H1 (cell line): ENCODE measurements around the gene ADGRG7. TPM values are rescaled to one million over a fixed set of nuclear protein-coding genes. Genes with fewer than 3 reads are reported as not detected.

ENCODE experiments used
- CTCF ChIA-PET: fragments of 300-600 bp; sonication (Branson Sonifier 250); formaldehyde crosslinking; loops from one replicate; lab custom pipeline; 2021; ENCODE audit not compliant: partially characterized antibody; lab: Charles Lee
- POLR2A ChIA-PET: fragments of 300-600 bp; sonication (Branson Sonifier 250); formaldehyde crosslinking; loops from one replicate; lab custom pipeline; 2021; ENCODE audit warnings: inconsistent platforms; ENCODE audit not compliant: partially characterized antibody; lab: Charles Lee
- DNase-seq, 2 experiments: peaks; one replicate each; pipeline versions ENCODE4 v3.0.0 to v3.0.0-alpha.2; 2010 to 2022; ENCODE audit warnings: low spot score in 2 of 2, low read depth in 1 of 2, mixed read lengths in 1 of 2
- FAIRE-seq: peaks from 2 replicates; lab custom pipeline; 2011; peaks lifted over from hg19 to GRCh38; lab: Jason Lieb, UNC
- H2AFZ ChIP-seq: 2 replicates; pipeline ENCODE4 v1.8.1; 2012; ENCODE audit warnings: low read length, inconsistent platforms
- H2AK5ac ChIP-seq: 2 replicates; pipeline ENCODE4 v1.6.1; 2013; ENCODE audit warnings: low read depth, low read length
- H2BK120ac ChIP-seq: replicated peaks from 2 replicates; pipeline ENCODE3; 2013; ENCODE audit warnings: low read depth, low read length, inconsistent platforms
- H2BK12ac ChIP-seq: 2 replicates; pipeline ENCODE4 v1.6.1; 2013; ENCODE audit warnings: low read depth, low read length
- H2BK15ac ChIP-seq: 2 replicates; pipeline ENCODE4 v1.6.1; 2013; ENCODE audit warnings: low read length
- H2BK20ac ChIP-seq: 2 replicates; pipeline ENCODE4 v1.6.1; 2013; ENCODE audit warnings: low read length
- H2BK5ac ChIP-seq: 2 replicates; pipeline ENCODE4 v1.6.1; 2013; ENCODE audit warnings: low read depth, low read length
- H3K14ac ChIP-seq: 2 replicates; pipeline ENCODE4 v1.6.1; 2013; ENCODE audit warnings: inconsistent platforms; ENCODE audit not compliant: insufficient read length
- H3K18ac ChIP-seq: 2 replicates; pipeline ENCODE4 v1.6.1; 2013; ENCODE audit warnings: low read length; ENCODE audit errors: extremely low read depth
- H3K23ac ChIP-seq: 2 replicates; pipeline ENCODE4 v1.6.1; 2013; ENCODE audit warnings: inconsistent platforms; ENCODE audit not compliant: insufficient read length
- H3K23me2 ChIP-seq: 2 replicates; pipeline ENCODE4 v1.6.1; 2013; ENCODE audit warnings: low read depth, low read length
- H3K27ac ChIP-seq: 2 replicates; pipeline ENCODE4 v1.6.1; 2011; ENCODE audit warnings: low read depth, low read length, inconsistent platforms
- H3K27me3 ChIP-seq, 4 experiments: replicated peaks in 1 of 4; 1 replicate in 1 of 4; 2 replicates in 3 of 4; pipeline versions ENCODE4 v1.6.1 to v1.8.1; 2011 to 2013; ENCODE audit warnings: low read length in 3 of 4, mild to moderate bottlenecking in 3 of 4, inconsistent platforms in 2 of 4, mixed read lengths in 2 of 4, moderate library complexity in 1 of 4; ENCODE audit not compliant: control insufficient read depth in 3 of 4, insufficient read depth in 3 of 4; ENCODE audit errors: extremely low read depth in 1 of 4
- H3K36me3 ChIP-seq, 4 experiments: 2 replicates each; pipeline versions ENCODE4 v1.6.1 to v1.8.1; 2011 to 2013; ENCODE audit warnings: mild to moderate bottlenecking in 4 of 4, low read length in 3 of 4, moderate library complexity in 2 of 4, control low read depth in 1 of 4, inconsistent platforms in 1 of 4; ENCODE audit not compliant: insufficient read depth in 4 of 4, control insufficient read depth in 2 of 4
- H3K4ac ChIP-seq: replicated peaks from 2 replicates; pipeline ENCODE3; 2013; ENCODE audit warnings: low read length, low read depth, mixed read lengths, inconsistent platforms; ENCODE audit not compliant: insufficient read length
- H3K4me1 ChIP-seq, 4 experiments: replicated peaks in 1 of 4; 1 replicate in 1 of 4; 2 replicates in 3 of 4; pipeline versions ENCODE4 v1.6.1 to v1.8.1; 2011 to 2013; ENCODE audit warnings: low read length in 3 of 4, inconsistent platforms in 2 of 4, mixed read lengths in 1 of 4; ENCODE audit not compliant: insufficient read depth in 4 of 4, control insufficient read depth in 3 of 4
- H3K4me2 ChIP-seq, 2 experiments: 2 replicates each; pipeline versions ENCODE4 v1.6.1 to v1.8.1; 2011 to 2013; ENCODE audit warnings: low read depth in 2 of 2, low read length in 2 of 2, control low read depth in 1 of 2, inconsistent platforms in 1 of 2, mild to moderate bottlenecking in 1 of 2; ENCODE audit not compliant: insufficient read depth in 1 of 2
- H3K4me3 ChIP-seq, 4 experiments: fragments of 200-600, 300-600 bp in 1 of 4; sonication (generic), shearing (Covaris generic), sonication (Bioruptor Twin) in 1 of 4; 2 replicates each; pipeline versions ENCODE4 v1.5.1 to v1.8.1; 2011 to 2016; ENCODE audit warnings: low read length in 4 of 4, low read depth in 3 of 4, control low read depth in 2 of 4, inconsistent platforms in 2 of 4, mild to moderate bottlenecking in 2 of 4, mixed read lengths in 1 of 4, moderate library complexity in 1 of 4; ENCODE audit not compliant: insufficient read depth in 2 of 4; ENCODE audit errors: extremely low read depth in 1 of 4
- H3K56ac ChIP-seq: replicated peaks from 2 replicates; pipeline ENCODE3; 2013; ENCODE audit warnings: low read depth, mild to moderate bottlenecking, mixed read lengths, low read length, inconsistent platforms; ENCODE audit not compliant: insufficient read length
- H3K79me1 ChIP-seq: 2 replicates; pipeline ENCODE4 v1.6.1; 2013; ENCODE audit warnings: low read depth, low read length, control low read depth
- H3K79me2 ChIP-seq, 2 experiments: 2 replicates each; pipeline versions ENCODE4 v1.6.1 to v1.8.1; 2012 to 2013; ENCODE audit warnings: low read length in 2 of 2, mild to moderate bottlenecking in 2 of 2, inconsistent platforms in 1 of 2; ENCODE audit not compliant: insufficient read depth in 2 of 2, control insufficient read depth in 1 of 2
- H3K9ac ChIP-seq, 4 experiments: replicated peaks in 1 of 4; 1 replicate in 1 of 4; 2 replicates in 3 of 4; pipeline versions ENCODE4 v1.6.1 to v1.8.1; 2011 to 2013; ENCODE audit warnings: low read depth in 3 of 4, low read length in 3 of 4, control low read depth in 2 of 4, mild to moderate bottlenecking in 2 of 4, moderate library complexity in 2 of 4, inconsistent platforms in 1 of 4; ENCODE audit errors: extremely low read depth in 1 of 4
- H3K9me3 ChIP-seq, 2 experiments: 2 replicates each; pipeline versions ENCODE4 v1.6.1 to v1.8.1; 2012 to 2013; ENCODE audit warnings: mild to moderate bottlenecking in 2 of 2, moderate library complexity in 2 of 2, control low read depth in 1 of 2, inconsistent platforms in 1 of 2, low read depth in 1 of 2, low read length in 1 of 2, mixed read lengths in 1 of 2; ENCODE audit not compliant: insufficient read depth in 2 of 2
- H4K20me1 ChIP-seq, 2 experiments: replicated peaks in 1 of 2; 2 replicates each; pipeline versions ENCODE3 to v1.8.1; 2011 to 2013; ENCODE audit warnings: inconsistent platforms in 2 of 2, low read length in 2 of 2, mild to moderate bottlenecking in 1 of 2; ENCODE audit not compliant: insufficient read depth in 2 of 2, control insufficient read depth in 1 of 2
- H4K5ac ChIP-seq: 2 replicates; pipeline ENCODE4 v1.6.1; 2013; ENCODE audit warnings: low read length, low read depth, mixed read lengths, inconsistent platforms; ENCODE audit not compliant: insufficient read length
- H4K8ac ChIP-seq: 2 replicates; pipeline ENCODE4 v1.8.0; 2013; ENCODE audit warnings: mild to moderate bottlenecking, moderate library complexity, low read length, inconsistent platforms; ENCODE audit not compliant: insufficient read depth; ENCODE audit errors: extremely low read depth
- H4K91ac ChIP-seq: replicated peaks from 2 replicates; pipeline ENCODE3; 2013; ENCODE audit warnings: low read length, mixed read lengths, inconsistent platforms; ENCODE audit not compliant: insufficient read length
- CHD1 ChIP-seq: IDR thresholded peaks from 2 replicates; pipeline ENCODE4 v1.6.1; 2012; ENCODE audit warnings: low read depth, low read length, improper control_type of control experiment
- CREB1 ChIP-seq: IDR thresholded peaks from 2 replicates; pipeline ENCODE4 v1.6.1; 2012; ENCODE audit warnings: inconsistent platforms
- GABPA ChIP-seq: IDR thresholded peaks from 2 replicates; pipeline ENCODE4 v1.6.1; 2011; ENCODE audit warnings: mild to moderate bottlenecking, low read length, moderate library complexity, borderline replicate concordance; ENCODE audit not compliant: insufficient read depth
- GTF2F1 ChIP-seq: IDR thresholded peaks from 2 replicates; pipeline ENCODE4 v1.6.1; 2012; ENCODE audit warnings: low read depth, low read length, improper control_type of control experiment, borderline replicate concordance
- HDAC2 ChIP-seq, 2 experiments: fragments of 300-600 bp in 1 of 2; sonication (generic) in 1 of 2; IDR thresholded peaks; 2 replicates each; pipeline ENCODE4 v1.6.1; 2011 to 2012; ENCODE audit warnings: low read depth in 2 of 2, low read length in 2 of 2, mild to moderate bottlenecking in 2 of 2, moderate library complexity in 2 of 2, borderline replicate concordance in 1 of 2, inconsistent platforms in 1 of 2
- HDAC6 ChIP-seq: IDR thresholded peaks from one replicate; pipeline ENCODE4 v1.7.1; 2012; ENCODE audit warnings: low read depth, mild to moderate bottlenecking, inconsistent platforms, low read length, moderate library complexity
- JUND ChIP-seq: IDR thresholded peaks from 2 replicates; pipeline ENCODE4 v1.6.1; 2011; ENCODE audit warnings: mild to moderate bottlenecking, improper control_type of control experiment, low read length
- PHF8 ChIP-seq: fragments of 200-600 bp; sonication (generic); conservative IDR thresholded peaks from 2 replicates; pipeline ENCODE4 v1.7.1; 2012; ENCODE audit warnings: low read depth, mild to moderate bottlenecking, inconsistent platforms, low read length, moderate library complexity
- POLR2AphosphoS5 ChIP-seq: IDR thresholded peaks from 2 replicates; pipeline ENCODE4 v1.6.1; 2011; ENCODE audit warnings: low read depth, low read length
- POU5F1 ChIP-seq: IDR thresholded peaks from 2 replicates; pipeline ENCODE4 v1.6.1; 2011; ENCODE audit warnings: low read depth, mild to moderate bottlenecking, low read length, moderate library complexity
- RFX5 ChIP-seq: IDR thresholded peaks from 2 replicates; pipeline ENCODE4 v1.6.1; 2011; ENCODE audit warnings: low read depth, low read length, improper control_type of control experiment, borderline replicate concordance
- SAP30 ChIP-seq: fragments of 300-600 bp; sonication (generic); IDR thresholded peaks from 2 replicates; pipeline ENCODE4 v1.7.1; 2012; ENCODE audit warnings: low read length, moderate library complexity, mild to moderate bottlenecking, inconsistent platforms; ENCODE audit not compliant: insufficient read depth, insufficient replicate concordance
- SIN3A ChIP-seq, 2 experiments: IDR thresholded peaks in 1 of 2; conservative IDR thresholded peaks in 1 of 2; 2 replicates each; pipeline ENCODE4 v1.6.1; 2011 to 2012; ENCODE audit warnings: low read length in 2 of 2, improper control_type of control experiment in 1 of 2, low read depth in 1 of 2, mild to moderate bottlenecking in 1 of 2
- SIX5 ChIP-seq: IDR thresholded peaks from 2 replicates; pipeline ENCODE4 v1.6.1; 2011; ENCODE audit warnings: mild to moderate bottlenecking, low read depth, low read length
- WGBS, 2 experiments: shearing (Covaris generic) in 1 of 2; methylation state at CpG; one replicate each; pipeline versions ENCODE4 v1.1.6 to v1.1.7; 2013 to 2015; ENCODE audit warnings: low lambda C conversion rate in 2 of 2, mixed read lengths in 2 of 2, inconsistent platforms in 1 of 2, low coverage in 1 of 2, missing lambda C conversion rate in 1 of 2; ENCODE audit not compliant: insufficient replicate concordance in 2 of 2, insufficient coverage in 1 of 2, insufficient read length in 1 of 2; ENCODE audit errors: extremely low coverage in 1 of 2, missing lambda C conversion rate in 1 of 2; 5-methylcytosine and 5-hydroxymethylcytosine counted together
- polyA plus RNA-seq, 7 experiments: library from polyadenylated mRNA; depleted of rRNA in 3 of 7; stranded (reverse) in 5 of 7; unstranded in 2 of 7; fragments of >200 nt in 5 of 7; fragments of 200-250 nt in 2 of 7; gene quantifications; 1 replicate in 5 of 7; 2 replicates in 1 of 7; 4 replicates in 1 of 7; pipeline versions ENCODE4 v1.2.1 to v1.2.3, GENCODE V29; 2011 to 2013; ENCODE audit warnings: missing spikeins in 2 of 7, mixed read lengths in 2 of 7
- total RNA-seq: library from RNA; stranded (reverse); fragmentation: NEBNext Ultra II Directional; extraction: Animal tissue kit (Norgen Biotek cat#: 25700); gene quantifications from 2 replicates; pipeline ENCODE4 v1.2.1, GENCODE V29; 2021

ADGRG7 gene
- total and polyA plus RNA-seq, 2 of the 8 experiments (the other 6 are each of a cell fraction or from before 2014, with no cell fraction given): not detected

DNA sequence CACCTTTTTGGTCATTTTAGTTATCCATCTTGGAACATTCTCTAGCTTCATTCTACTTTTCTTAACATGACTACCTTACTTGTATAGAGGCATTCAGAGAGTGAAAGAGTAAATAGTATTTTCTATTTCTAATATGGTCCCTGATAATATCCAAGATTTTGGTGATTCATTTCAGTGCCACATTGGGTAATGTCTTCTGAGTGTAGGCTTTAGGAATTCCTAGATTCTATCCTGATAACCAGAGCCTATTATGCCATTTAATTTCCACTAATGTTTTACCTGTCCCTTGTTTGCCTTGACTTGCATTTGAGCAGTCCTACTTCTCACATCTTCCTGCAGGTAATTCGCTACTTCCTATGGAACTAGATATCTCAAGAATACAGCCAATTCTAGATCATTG is 21.8 kb downstream of the ADGRG7 start:
- no peak for FAIRE-seq
- no peak for TF ChIP-seq CHD1
- TF ChIP-seq HDAC6: no peak
- no peak for TF ChIP-seq POU5F1
- no peak for TF ChIP-seq POLR2AphosphoS5
- TF ChIP-seq HDAC2 (IDR thresholded peaks at IDR 0.05; ENCODE audit: borderline replicate concordance in 1 of 2, low read depth in 2 of 2, low read length in 2 of 2): no peak
- no peak for TF ChIP-seq PHF8
- TF ChIP-seq GTF2F1: no peak
- no peak for TF ChIP-seq SIX5
- TF ChIP-seq SIN3A (conservative IDR thresholded peaks at IDR 0.05 in 1 of 2, IDR thresholded peaks at IDR 0.05 in 1 of 2; ENCODE audit: low read depth in 1 of 2, low read length in 2 of 2): no peak
- TF ChIP-seq GABPA: no peak
- no peak for TF ChIP-seq RFX5
- TF ChIP-seq JUND: no peak
- no peak for TF ChIP-seq SAP30
- no peak for TF ChIP-seq CREB1

More for the DNA sequence above, 21.8 kb downstream of the ADGRG7 start:
- H2BK5ac ChIP-seq: no peak overlapping the region
- no peak overlapping the region for H2BK120ac ChIP-seq
- no peaks in the 10 kb centered on the region for H3K36me3 ChIP-seq
- H3K23ac ChIP-seq: no peak overlapping the region
- H4K20me1 ChIP-seq: no peaks in the 10 kb centered on the region
- no peak overlapping the region for H4K5ac ChIP-seq
- CTCF ChIA-PET: no interaction called here
- H3K56ac ChIP-seq: no peak overlapping the region
- no peak overlapping the region for H2AFZ ChIP-seq
- H3K9me3 ChIP-seq: no peaks in the 10 kb centered on the region
- no peak overlapping the region for H3K14ac ChIP-seq
- no peaks in the 10 kb centered on the region for H3K27me3 ChIP-seq
- H3K79me2 ChIP-seq: no peaks in the 10 kb centered on the region
- no peak overlapping the region for H2BK20ac ChIP-seq
- H3K4ac ChIP-seq: no peak overlapping the region
- no peak overlapping the region for H3K4me3 ChIP-seq
- H2BK12ac ChIP-seq: no peak overlapping the region
- POLR2A ChIA-PET: no interaction called here
- no peak for DNase-seq
- H3K27ac ChIP-seq: no peak overlapping the region
- H3K9ac ChIP-seq: no peak overlapping the region
- no peaks in the 10 kb centered on the region for H3K79me1 ChIP-seq
- H3K4me2 ChIP-seq: no peak overlapping the region
- no peak overlapping the region for H4K8ac ChIP-seq
- H4K91ac ChIP-seq: no peak overlapping the region
- no peak overlapping the region for H3K18ac ChIP-seq
- no peak overlapping the region for H2AK5ac ChIP-seq
- H3K23me2 ChIP-seq: no peaks in the 10 kb centered on the region
- no peak overlapping the region for H2BK15ac ChIP-seq
- peaks cover 0 to 4% (median 0%) of the 10 kb centered on the region in 4 experiments; a peak in 1 of 7 replicates for H3K4me1 ChIP-seq
- 78% methylated on average over 1 of the region's 1 CpG; no CpG with 5 or more reads in 1 of the 2 experiments for WGBS, 2 experiments
